Measurements from ENCODE around the gene RGS7.
"Not testable (repeated sequence)": the region's sequence is repeated elsewhere in the genome, so short reads cannot be mapped to it uniquely, and the experiment has no call there.

Gene RGS7

GRCh38 chr1:241331328-241332036 lies 25.5 kb downstream of the RGS7 start:
- no peak for ATAC-seq

- ATAC-seq = no peak
These were observed 26.2 kb downstream of the RGS7 start for GRCh38 chr1:241330619-241331327.

GRCh38 chr1:241325456-241325855 lies 31.5 kb downstream of the RGS7 start:
- ATAC-seq = no peak

DNA sequence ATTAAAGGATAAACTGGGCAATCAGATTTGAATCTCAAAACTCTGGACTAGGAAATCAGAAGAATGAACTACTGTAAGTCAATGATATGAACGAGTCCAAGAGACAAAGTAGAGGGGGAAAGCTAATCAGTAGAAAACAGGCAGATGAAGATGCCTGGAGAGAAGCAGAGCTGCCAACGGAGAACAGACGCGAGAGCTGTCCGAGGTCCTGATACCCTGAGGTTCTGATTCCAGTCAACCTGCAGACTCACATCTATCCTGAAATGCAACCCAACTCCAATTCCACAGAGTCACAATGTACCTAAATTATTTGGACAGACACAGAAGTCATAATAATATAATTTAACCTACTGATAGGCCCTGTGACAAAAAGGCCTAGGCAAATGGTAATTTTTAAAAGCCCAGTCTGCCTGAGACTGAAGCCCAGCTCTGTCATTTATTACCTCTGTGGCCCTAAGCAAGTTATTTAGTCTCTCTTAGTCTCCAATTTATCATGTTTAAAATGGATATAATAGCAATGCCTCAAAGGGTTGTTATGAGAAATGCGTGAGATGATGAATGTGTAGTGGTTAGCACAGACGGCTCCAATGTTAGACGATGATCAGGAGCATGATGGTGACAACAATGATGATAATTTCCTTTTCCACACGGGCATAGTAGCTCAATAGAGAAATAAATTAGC lies 33.4 kb downstream of the RGS7 start:
- no peak for ATAC-seq

DNA sequence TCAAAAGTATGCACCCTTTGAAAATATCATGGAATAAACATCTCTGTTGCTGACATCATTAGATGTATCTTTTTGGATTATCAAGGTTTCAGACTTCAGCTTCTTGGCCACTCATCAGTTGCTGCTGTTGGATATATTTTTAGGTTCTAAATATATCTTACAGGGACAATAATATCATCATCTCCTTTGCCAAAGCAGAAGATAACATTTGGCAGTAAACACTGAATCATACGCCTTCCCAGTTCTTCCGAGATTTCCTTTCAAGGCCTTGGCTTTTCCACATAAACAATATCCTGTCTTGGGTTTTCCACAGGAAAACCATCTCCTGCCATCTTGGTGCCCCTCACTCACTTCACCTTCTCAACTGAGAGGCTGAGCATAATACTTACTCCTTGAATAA lies 39.3 kb downstream of the RGS7 start:
- no peak for ATAC-seq

DNA sequence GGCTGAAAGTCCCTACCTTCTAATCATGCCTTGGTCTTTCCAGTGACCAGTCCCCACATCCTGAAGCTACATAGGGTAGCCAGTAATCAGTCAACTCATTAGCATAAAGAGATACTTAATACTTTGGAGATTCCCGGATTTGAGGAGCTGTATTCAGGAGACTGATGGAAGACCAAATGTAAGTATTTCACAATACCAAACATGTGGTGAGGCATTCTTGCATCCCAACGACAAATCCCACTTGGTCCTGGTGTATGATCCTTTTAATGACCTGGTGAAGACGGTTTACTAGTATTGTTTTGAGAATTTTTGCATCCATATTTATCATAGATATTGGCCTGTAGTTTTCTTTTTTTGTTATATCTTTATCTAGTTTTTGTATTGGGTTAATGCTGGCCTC lies 40.6 kb downstream of the RGS7 start:
- no peak for ATAC-seq

- ATAC-seq = no peak
These were observed 45.8 kb downstream of the RGS7 start for GRCh38 chr1:241311056-241311746.

DNA sequence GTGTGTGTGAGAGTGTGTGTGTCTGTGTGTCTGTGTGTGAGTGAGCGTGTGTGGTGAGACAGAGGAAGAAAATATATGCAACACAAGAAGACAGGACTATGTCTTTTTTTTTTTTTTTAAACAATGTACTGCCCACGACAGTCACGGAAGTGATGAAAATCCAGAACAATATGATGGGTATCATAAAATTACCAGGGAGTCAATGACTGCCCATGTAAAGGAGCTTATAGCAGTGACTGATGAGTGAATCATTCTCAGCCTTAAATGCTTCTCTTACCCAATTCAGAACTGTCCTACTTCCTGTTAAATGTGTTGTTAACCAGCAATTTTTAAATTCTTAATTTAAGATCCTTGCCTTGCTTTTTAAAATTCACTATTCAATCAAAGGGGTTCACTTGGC lies 46.6 kb downstream of the RGS7 start:
- no peak for ATAC-seq

DNA sequence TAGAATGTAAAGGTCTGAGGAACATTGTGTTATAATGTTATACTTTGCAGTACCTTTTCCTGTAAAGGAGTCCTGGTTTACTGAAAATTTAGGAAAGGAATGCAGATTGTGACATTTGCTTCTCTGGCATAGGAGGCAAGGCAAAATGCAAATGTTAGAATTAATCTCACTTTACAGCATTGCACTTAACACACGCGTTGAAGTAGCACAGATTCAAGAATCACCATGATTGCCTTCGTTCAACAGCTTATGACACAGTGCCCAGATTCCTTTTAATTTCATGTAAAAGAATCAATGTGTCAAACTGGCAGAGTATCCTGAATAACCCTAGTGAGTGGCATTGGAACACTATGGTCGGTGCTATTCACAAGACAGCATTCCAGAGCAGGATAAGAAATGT lies 47.4 kb downstream of the RGS7 start:
- ATAC-seq = no peak

GRCh38 chr1:241308471-241308870 lies 48.5 kb downstream of the RGS7 start:
- no peak for ATAC-seq

- ATAC-seq = no peak
These were observed 49.0 kb downstream of the RGS7 start for GRCh38 chr1:241308011-241308410.

DNA sequence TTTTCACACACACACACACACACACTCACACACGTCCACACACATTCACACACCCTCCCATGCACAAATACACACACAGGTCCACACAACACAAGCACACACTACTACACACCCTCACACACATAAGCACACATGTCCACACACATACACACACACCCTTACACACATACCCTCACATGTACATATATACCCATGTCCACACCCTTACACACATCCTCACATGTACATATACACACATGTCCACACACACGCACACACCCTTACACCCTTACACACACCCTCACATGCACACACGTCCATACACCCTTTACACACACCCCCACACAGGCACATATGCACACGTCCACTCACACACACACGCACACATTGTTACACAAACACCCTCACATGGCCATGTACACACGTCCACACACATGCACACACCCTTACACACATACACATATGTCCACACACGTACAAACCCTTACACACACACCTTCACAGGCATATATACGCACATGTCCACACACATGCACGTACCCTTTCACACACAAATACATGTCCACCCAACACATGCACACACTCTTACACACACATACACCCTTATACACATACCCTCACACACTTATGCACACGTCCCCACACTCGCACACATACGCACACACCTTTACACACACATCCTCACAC lies 50.7 kb downstream of the RGS7 start:
- no peak for ATAC-seq

DNA sequence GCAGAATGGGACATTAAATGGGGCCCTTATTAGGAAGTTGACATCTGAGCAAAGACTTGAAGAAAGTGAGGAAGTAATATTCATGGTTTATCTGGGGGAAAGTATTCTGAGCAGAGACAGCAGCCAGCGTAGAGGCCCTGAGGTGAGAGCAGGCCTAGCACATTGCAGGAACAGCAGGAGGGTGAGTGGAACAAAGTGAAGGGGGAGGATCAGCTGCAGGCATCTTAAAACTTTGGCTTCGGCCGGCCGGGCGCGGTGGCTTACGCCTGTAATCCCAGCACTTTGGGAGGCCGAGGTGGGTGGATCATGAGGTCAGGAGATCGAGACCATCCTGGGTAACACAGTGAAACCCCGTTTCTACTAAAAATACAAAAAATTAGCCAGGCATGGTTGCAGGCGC lies 55.0 kb downstream of the RGS7 start:
- not testable (repeated sequence) for ATAC-seq

DNA sequence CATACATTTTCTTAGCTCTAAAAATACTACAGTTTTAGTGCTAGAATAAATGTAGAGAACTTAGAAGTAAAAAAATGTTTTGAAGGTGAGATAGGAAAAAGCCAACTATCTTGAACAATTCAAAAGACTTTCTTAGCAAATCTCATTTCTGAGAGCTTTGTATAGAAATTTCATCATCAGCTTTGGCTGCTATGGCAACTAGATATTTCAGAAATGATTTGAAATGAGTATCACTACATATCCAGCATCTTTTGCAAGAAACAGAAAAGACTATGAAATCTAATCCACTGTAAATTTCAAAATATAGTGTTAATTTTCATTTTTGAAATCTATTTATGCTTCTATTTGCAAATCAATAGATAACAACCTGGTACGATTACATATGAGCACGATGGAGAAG lies 57.7 kb downstream of the RGS7 start:
- ATAC-seq = no peak

DNA sequence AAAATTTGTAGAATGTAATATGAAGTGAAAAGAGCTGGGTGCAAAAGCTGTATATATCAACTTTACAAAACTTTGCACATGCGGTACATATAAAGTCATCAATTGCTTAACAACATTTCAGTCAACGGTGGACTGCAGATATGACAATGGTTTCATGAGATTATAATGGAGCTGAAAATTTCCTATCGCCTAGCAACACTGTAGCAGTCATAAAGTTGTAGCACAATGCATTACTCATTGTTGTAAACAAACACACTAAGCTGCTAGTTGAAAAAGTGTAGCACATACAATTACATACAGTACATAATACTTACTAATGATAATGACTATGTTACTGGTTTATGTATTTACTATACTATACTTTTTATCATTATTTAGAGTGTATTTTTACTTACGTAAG lies 64.0 kb downstream of the RGS7 start:
- ATAC-seq = no peak

DNA sequence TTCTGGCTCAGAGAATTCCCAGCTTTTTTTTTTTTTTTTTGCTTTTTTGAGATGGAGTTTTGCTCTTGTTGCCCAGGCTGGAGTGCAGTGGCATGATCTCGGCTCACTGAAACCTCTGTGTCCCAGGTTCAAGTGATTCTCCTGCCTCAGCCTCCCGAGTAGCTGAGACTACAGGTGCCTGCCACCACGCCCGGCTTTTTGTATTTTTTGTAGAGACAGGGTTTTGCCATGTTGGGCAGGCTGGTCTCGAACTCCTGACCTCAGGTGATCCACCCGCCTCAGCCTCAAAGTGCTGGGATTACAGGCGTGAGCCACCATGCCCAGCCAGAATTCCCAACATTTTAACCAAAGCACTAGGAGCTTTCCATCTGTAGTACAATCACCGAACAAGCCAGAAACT lies 65.5 kb downstream of the RGS7 start:
- ATAC-seq = not testable (repeated sequence)

GRCh38 chr1:241286486-241286885 lies 70.5 kb downstream of the RGS7 start:
- no peak for ATAC-seq

DNA sequence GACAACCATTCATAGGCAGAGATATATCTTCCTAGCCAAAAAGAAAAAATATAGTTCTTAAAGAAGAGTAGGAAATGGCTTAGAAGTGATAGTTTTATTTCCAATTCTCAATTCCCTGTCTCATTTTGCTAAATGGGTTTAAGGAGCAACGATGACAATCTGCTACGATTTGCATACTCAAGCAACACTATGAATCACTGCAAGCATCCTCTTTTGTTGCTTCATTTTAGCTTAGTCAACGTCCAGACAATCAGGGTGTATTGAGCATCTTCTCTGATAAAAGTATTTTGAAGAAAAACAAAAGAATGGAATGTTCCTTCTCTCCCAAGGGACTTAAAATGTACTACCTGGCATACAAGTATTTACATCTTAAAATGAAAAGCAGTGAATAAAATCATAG lies 80.6 kb downstream of the RGS7 start:
- ATAC-seq = no peak

DNA sequence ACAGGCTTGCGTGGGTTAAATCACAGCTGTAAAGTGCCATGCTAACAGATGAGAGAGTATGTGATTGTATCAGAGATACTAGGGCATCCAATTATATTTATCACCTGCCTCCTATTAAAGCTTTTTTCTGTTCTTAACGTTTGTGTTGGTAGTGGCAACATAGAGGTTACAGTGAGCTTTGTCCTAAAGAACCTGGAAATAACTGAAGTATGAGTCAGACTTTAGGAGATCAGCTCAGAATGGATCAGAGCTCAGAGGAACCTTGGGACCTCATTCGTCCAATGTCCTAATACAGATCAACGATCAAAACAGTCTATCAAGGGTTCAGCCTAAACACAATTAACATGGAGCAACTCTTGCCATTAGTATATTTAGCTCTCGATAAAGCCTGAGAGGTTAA lies 81.0 kb downstream of the RGS7 start:
- ATAC-seq = no peak

DNA sequence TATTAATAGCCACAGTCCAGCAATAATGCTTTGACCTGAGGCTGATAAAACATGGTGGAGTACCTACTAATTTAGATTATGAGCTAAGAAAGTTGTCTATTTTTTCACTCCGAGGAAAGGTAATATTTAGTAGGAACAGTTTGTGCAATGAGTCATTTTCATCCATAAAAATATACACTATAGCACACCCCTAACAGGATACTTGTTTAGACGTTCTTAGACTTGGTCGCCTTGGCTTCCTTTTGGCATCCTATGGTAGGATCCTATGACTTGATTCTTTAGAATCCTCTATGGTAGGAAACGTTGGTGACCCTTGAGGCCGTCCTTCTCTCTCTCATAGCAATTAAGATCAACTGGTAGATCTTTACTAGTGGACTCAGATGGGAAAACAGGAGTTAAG lies 81.8 kb downstream of the RGS7 start:
- no peak for ATAC-seq

GRCh38 chr1:241274693-241275092 lies 82.3 kb downstream of the RGS7 start:
- no peak for ATAC-seq

GRCh38 chr1:241272828-241273227 lies 84.2 kb downstream of the RGS7 start:
- no peak for ATAC-seq

GRCh38 chr1:241271427-241271826 lies 85.6 kb downstream of the RGS7 start:
- ATAC-seq = no peak

Measured in activated CD4-positive, CD25-positive, alpha-beta regulatory T cell treated with anti-CD3 and anti-CD28 coated beads, Interleukin-2, amount 50 U/mL, for 24 hours (primary cell).